Thyroid gland (tissue), 4 donors: ENCODE measurements around the gene MAST3. TPM values are rescaled to one million over a fixed set of nuclear protein-coding genes. Genes with fewer than 3 reads are reported as not detected.

Experiments
- DNase-seq, 2 donors: peaks; one replicate each; pipeline ENCODE4 v3.0.0-alpha.2; 2019
- H3K27ac ChIP-seq, 3 donors: fragments of 200-600 bp; sonication (generic); 1 replicate in 2 of 3; 2 replicates in 1 of 3; pipeline ENCODE4 v1.5.1; 2016 to 2019; ENCODE audit warnings: mild to moderate bottlenecking in 1 of 3, moderate library complexity in 1 of 3
- H3K27me3 ChIP-seq: fragments of 200-600 bp; sonication (generic); one replicate; pipeline ENCODE4 v1.5.1; 2019
- H3K36me3 ChIP-seq, 2 donors: fragments of 200-600 bp; sonication (generic); one replicate each; pipeline ENCODE4 v1.5.1; 2016 to 2019
- H3K4me1 ChIP-seq, 2 donors: fragments of 200-600 bp; sonication (generic); one replicate each; pipeline ENCODE4 v1.5.1; 2017 to 2019
- H3K4me3 ChIP-seq, 3 donors: fragments of 200-600 bp; sonication (generic); replicated peaks in 1 of 3; 1 replicate in 2 of 3; 2 replicates in 1 of 3; pipeline ENCODE4 v1.5.1; 2016; ENCODE audit warnings: mild to moderate bottlenecking in 1 of 3
- H3K9me3 ChIP-seq: fragments of 200-600 bp; sonication (generic); one replicate; pipeline ENCODE4 v1.5.1; 2017
- POLR2A ChIP-seq, 2 donors: fragments of 450-650 bp; IDR thresholded peaks; one replicate each; pipeline ENCODE4 v1.6.1; 2017; ENCODE audit warnings: antibody characterized with exemption in 2 of 2, mild to moderate bottlenecking in 2 of 2, moderate library complexity in 1 of 2
- WGBS, 2 donors: methylation state at CpG; one replicate each; pipeline ENCODE4 v1.1.5; 2017; 5-methylcytosine and 5-hydroxymethylcytosine counted together
- intact Hi-C: fragments of 100-400 bp; cut with DNase I; formaldehyde crosslinking; loops from one replicate; pipeline ENCODE4 v1.15.1; 2023
- total RNA-seq, 4 donors: library from RNA; depleted of rRNA; stranded (reverse); fragments of >200 nt; gene quantifications; one replicate each; pipeline ENCODE4 v1.2.3, GENCODE V29; 2016
- TF ChIP-seq, protein P1 (sequence below), 6 experiments: fragments of 200-600 bp in 3 of 6; fragments of 450-650 bp in 3 of 6; sonication (generic) in 3 of 6; IDR thresholded peaks; one replicate each; pipeline ENCODE4 v1.5.1; 2016 to 2019; ENCODE audit warnings: antibody characterized with exemption in 6 of 6, mild to moderate bottlenecking in 2 of 6, inconsistent platforms in 1 of 6, moderate library complexity in 1 of 6

The MAST3 gene
- total RNA-seq, 4 donors from 2014 or later = 4.8 to 5.6 (median 5.0) TPM

DNA sequence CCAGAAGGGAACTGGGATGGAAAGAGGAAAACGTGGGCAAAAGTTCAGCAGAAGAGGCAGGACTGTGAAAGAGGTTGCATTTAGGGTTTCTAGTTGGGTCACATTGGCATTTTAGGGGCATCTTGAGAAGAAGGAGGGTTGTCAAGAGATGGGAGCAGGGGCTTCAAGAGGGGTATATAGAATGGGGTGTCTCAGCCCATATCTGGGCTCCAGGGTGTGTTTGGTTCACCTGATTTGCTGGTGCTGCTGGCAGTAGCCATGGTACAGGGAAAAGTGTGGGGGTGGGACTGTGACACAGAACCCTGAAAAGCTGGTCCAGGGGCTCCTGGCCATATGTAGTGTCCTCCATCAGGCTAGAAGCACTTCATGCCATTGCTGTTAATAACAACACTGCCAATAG, 22.5 kb downstream of the MAST3 start:
- H3K27me3 ChIP-seq = no peaks in the 10 kb centered on the region
- intact Hi-C loops = no loop called here
- H3K4me1 ChIP-seq = peaks cover 16 to 18% of the 10 kb centered on the region in 2 donors
- TF ChIP-seq POLR2A (IDR thresholded peaks at IDR 0.05) = no peak
- TF ChIP-seq, protein P1, sequence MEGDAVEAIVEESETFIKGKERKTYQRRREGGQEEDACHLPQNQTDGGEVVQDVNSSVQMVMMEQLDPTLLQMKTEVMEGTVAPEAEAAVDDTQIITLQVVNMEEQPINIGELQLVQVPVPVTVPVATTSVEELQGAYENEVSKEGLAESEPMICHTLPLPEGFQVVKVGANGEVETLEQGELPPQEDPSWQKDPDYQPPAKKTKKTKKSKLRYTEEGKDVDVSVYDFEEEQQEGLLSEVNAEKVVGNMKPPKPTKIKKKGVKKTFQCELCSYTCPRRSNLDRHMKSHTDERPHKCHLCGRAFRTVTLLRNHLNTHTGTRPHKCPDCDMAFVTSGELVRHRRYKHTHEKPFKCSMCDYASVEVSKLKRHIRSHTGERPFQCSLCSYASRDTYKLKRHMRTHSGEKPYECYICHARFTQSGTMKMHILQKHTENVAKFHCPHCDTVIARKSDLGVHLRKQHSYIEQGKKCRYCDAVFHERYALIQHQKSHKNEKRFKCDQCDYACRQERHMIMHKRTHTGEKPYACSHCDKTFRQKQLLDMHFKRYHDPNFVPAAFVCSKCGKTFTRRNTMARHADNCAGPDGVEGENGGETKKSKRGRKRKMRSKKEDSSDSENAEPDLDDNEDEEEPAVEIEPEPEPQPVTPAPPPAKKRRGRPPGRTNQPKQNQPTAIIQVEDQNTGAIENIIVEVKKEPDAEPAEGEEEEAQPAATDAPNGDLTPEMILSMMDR (IDR thresholded peaks at IDR 0.05) = no peak
- DNase-seq = no peak
- no peak overlapping the region for H3K27ac ChIP-seq
- H3K36me3 ChIP-seq = no peaks in the 10 kb centered on the region
- H3K4me3 ChIP-seq = no peak overlapping the region
- no peaks in the 10 kb centered on the region for H3K9me3 ChIP-seq
- WGBS, 2 donors = 59 to 89% methylated on average over 1 of the region's 1 CpG

GRCh38 chr19:18121166-18121565, 23.6 kb downstream of the MAST3 start:
- intact Hi-C loops = no loop called here
- Histone ChIP-seq H3K9me3 (no peaks in the 10 kb centered on the region), H3K36me3 (peaks cover 0 to 2% of the 10 kb centered on the region in 2 donors), H3K4me3 (no peak overlapping the region), H3K4me1 (peaks cover 16 to 18% of the 10 kb centered on the region in 2 donors), H3K27me3 (no peaks in the 10 kb centered on the region), H3K27ac (no peak overlapping the region)
- WGBS, 2 donors = 96 to 100% methylated on average over 4 to 5 of the region's 5 CpGs
- no peak for TF ChIP-seq POLR2A (IDR thresholded peaks at IDR 0.05)
- TF ChIP-seq, protein P1 (IDR thresholded peaks at IDR 0.05) = no peak
- DNase-seq = no peak

DNA sequence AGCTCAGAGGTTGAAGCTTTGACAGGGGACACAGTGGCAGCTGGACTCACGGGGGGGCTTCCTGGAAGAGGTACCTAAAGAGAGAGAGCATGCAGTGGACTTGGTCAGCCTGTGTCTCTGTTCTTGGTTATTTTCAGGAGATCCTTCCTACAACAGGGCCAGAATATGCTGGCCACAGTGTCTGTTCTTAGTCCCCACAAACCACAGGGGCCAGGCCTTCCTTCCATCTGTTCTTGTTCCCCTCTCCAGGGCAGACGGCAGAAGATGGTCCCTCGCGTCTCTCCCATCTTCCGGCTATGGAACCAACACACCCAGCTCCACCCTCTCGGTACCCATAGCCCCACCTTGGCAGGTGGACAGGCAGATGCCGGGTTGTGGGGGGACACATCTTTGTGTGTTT, 24.8 kb downstream of the MAST3 start:
- intact Hi-C loops = no loop called here
- Histone ChIP-seq H3K27ac (no peak overlapping the region), H3K4me3 (no peak overlapping the region), H3K36me3 (peaks cover 0 to 2% of the 10 kb centered on the region in 2 donors), H3K4me1 (peaks cover 9 to 12% of the 10 kb centered on the region in 2 donors), H3K27me3 (no peaks in the 10 kb centered on the region), H3K9me3 (no peaks in the 10 kb centered on the region)
- WGBS, 2 donors = 92 to 99% methylated on average over 7 of the region's 7 CpGs
- DNase-seq = no peak
- TF ChIP-seq POLR2A (IDR thresholded peaks at IDR 0.05) = no peak
- TF ChIP-seq, protein P1 (IDR thresholded peaks at IDR 0.05) = no peak

DNA sequence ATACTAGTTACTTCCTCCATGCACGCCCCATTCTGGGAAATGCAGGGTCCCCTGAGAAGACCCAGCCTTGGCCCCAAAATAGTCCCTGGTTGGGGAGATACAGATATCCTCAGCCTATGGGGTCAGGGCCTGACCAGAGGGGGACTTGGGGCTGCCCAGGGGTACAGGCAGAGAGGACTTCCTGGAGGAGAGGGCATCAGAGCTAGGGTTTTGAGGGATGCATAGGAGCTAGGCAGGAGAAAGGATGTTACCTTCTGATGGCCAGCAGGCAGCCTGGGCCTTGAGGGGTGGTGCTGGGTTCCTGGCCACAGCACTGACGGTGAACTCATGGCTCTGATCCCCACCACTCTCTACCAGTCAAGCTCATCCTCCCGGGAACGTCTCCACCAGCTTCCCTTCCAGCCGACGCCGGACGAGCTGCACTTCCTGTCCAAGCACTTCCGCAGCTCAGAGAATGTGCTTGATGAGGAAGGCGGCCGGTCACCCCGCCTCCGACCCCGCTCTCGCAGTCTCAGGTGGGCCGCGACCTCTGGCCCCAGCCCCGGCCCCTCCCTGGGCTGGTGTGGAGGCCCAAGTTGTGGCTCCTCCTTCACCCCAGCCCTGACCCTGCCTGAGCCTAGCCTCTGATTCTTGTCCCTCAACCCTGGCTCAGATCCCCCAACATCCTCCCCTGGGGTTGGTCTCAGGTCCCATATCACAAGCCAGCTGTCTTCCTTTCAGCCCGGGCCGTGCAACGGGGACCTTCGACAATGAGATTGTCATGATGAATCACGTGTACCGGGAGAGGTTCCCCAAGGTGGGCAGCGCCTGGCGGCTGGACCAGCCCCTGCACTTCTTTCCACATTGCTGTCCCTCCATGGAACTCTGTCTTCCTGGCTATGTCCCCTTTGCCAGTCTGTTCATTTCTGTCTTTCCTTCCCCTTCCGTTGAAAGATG, 25.6 kb downstream of the MAST3 start:
- H3K27ac ChIP-seq = no peak overlapping the region
- no peak overlapping the region for H3K4me3 ChIP-seq
- TF ChIP-seq POLR2A (IDR thresholded peaks at IDR 0.05) = no peak
- TF ChIP-seq, protein P1 (IDR thresholded peaks at IDR 0.05) = no peak
- peaks cover 0 to 2% of the 10 kb centered on the region in 2 donors for H3K36me3 ChIP-seq
- WGBS, 2 donors = 81 to 82% methylated on average over 24 to 27 of the region's 27 CpGs
- peaks cover 7 to 10% of the 10 kb centered on the region in 2 donors for H3K4me1 ChIP-seq
- peak in 1 of 2 donors; percentile 7 for DNase-seq
- no peaks in the 10 kb centered on the region for H3K27me3 ChIP-seq
- intact Hi-C loops = no loop called here
- no peaks in the 10 kb centered on the region for H3K9me3 ChIP-seq

GRCh38 chr19:18123819-18124218, 26.2 kb downstream of the MAST3 start:
- no peak for DNase-seq
- Histone ChIP-seq H3K27me3 (no peaks in the 10 kb centered on the region), H3K4me1 (peaks cover under 1 to 3% of the 10 kb centered on the region in 2 donors), H3K4me3 (no peak overlapping the region), H3K27ac (no peak overlapping the region), H3K9me3 (no peaks in the 10 kb centered on the region), H3K36me3 (peaks cover 0 to 2% of the 10 kb centered on the region in 2 donors)
- intact Hi-C loops = no loop called here
- TF ChIP-seq POLR2A (IDR thresholded peaks at IDR 0.05) = no peak
- TF ChIP-seq, protein P1 (IDR thresholded peaks at IDR 0.05) = no peak
- WGBS, 2 donors = 88% methylated on average over 22 to 25 of the region's 26 CpGs
